Pancreas (tissue), 10 donors: ENCODE measurements around the gene TMEM245. TPM values are rescaled to one million over a fixed set of nuclear protein-coding genes. Genes with fewer than 3 reads are reported as not detected.
A peak's percentile ranks its signal among the peaks of the same experiment; 100 is the strongest.

Experiments
- ATAC-seq, 4 donors: fragments of 200-7000 bp; cut with Tn5 transposase; one replicate each; pipeline versions ENCODE4 v1.8.0 to v1.9.1; 2020; ENCODE audit warnings: mild to moderate bottlenecking in 4 of 4, moderate library complexity in 4 of 4
- DNase-seq, 6 donors: peaks; one replicate each; pipeline ENCODE4 v3.0.0-alpha.2; 2020
- FAIRE-seq: peaks from 2 replicates; lab custom pipeline; 2012; peaks lifted over from hg19 to GRCh38; lab: Jason Lieb, UNC
- H3K27ac ChIP-seq, 4 donors: fragments of 200-600 bp; sonication (generic); 1 replicate in 3 of 4; 2 replicates in 1 of 4; pipeline versions ENCODE4 v1.5.0 to v1.8.0; 2020
- H3K27me3 ChIP-seq, 4 donors: fragments of 200-600 bp; one replicate each; pipeline ENCODE4 v1.8.0; 2021
- H3K36me3 ChIP-seq, 3 donors: fragments of 200-600 bp; sonication (generic) in 1 of 3; one replicate each; pipeline versions ENCODE4 v1.5.0 to v1.8.0; 2020 to 2021
- H3K4me1 ChIP-seq, 3 donors: fragments of 200-600 bp; one replicate each; pipeline ENCODE4 v1.8.0; 2021
- H3K4me3 ChIP-seq, 4 donors: fragments of 200-600 bp; sonication (generic) in 2 of 4; one replicate each; pipeline versions ENCODE4 v1.5.0 to v1.8.0; 2020 to 2021
- H3K9me3 ChIP-seq, 4 donors: fragments of 200-600 bp; one replicate each; pipeline ENCODE4 v1.8.0; 2021
- WGBS, 2 donors: extraction: QIAGEN DNeasy Blood & Tissue Kit; methylation state at CpG; one replicate each; pipeline ENCODE4 v1.1.7; 2013; 5-methylcytosine and 5-hydroxymethylcytosine counted together
- intact Hi-C, 3 donors: fragments of 100-400 bp; cut with DNase I; formaldehyde crosslinking; loops; one replicate each; pipeline versions ENCODE4 v1.11.1 to v1.14.2; 2022
- polyA plus RNA-seq, 2 donors: library from polyadenylated mRNA; stranded (reverse); fragments of 200-250 nt; gene quantifications; one replicate each; pipeline ENCODE4 v1.2.3, GENCODE V29; 2013
- total RNA-seq, 6 donors: library from RNA; stranded (reverse); fragmentation: NEBNext Ultra II Directional in 4 of 6; extraction: Animal tissue kit (Norgen Biotek cat#: 25700) in 4 of 6; gene quantifications; one replicate each; pipeline versions ENCODE4 v1.2.1 to v1.2.4, GENCODE V29; 2021 to 2023
- TF ChIP-seq, protein P1 (sequence below), 4 donors: fragments of 200-600 bp; sonication (generic) in 3 of 4; IDR thresholded peaks; one replicate each; pipeline versions ENCODE4 v1.5.0 to v1.8.0; 2021; ENCODE audit warnings: antibody characterized with exemption in 4 of 4
- donor health status: healthy with polysubstance abuse.
- donor health status: DM: no; HTN: no; CAD: no; lungs with moderate emphysema.
- donor health status: DM: no; HTN: no; CAD: no.
- donor health status: control.
- donor health status: control.
- donor health status: Bipolar disorder and iron deficiency.
- donor health status: DM: yes; HTN: yes; CAD: no.
- donor health status: DM: no; HTN: no; CAD: no.
- donor health status: DM: no; HTN: no; CAD: no.
- donor health status: DM: yes; HTN: yes; CAD: no.

TMEM245 gene
- total and polyA plus RNA-seq, 8 donors: 4.9 to 34.1 (median 22.4) TPM

DNA sequence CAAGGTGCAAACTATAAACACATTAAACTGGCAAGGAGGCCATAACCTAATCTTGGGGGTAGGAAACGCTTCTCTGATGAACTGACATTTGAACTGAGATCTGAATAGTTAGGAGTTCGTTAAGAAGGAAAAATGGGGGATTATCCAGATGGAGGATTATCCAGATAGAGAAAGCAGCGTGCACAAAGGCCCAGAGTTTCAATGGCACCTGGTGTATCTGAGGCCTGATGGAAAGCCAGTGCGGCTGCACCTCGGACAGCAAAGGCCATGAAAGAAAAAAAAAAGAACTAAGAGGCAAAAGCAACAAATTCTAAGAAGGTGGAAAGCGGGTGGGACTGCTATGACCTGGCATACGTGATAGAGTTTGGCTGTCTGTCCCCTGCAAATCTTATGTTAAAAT, 93.4 kb downstream of the TMEM245 start:
- DNase-seq (no peak), ATAC-seq (no peak), FAIRE-seq (no peak)
- WGBS, 2 donors: 93 to 96% methylated on average over 7 of the region's 7 CpGs
- Histone ChIP-seq H3K36me3 (peaks cover 0 to 5% (median 0%) of the 10 kb centered on the region in 3 donors), H3K27me3 (no peaks in the 10 kb centered on the region), H3K27ac (no peak overlapping the region), H3K4me1 (peaks cover 9 to 12% (median 10%) of the 10 kb centered on the region in 3 donors), H3K9me3 (no peaks in the 10 kb centered on the region), H3K4me3 (no peak overlapping the region)
- TF ChIP-seq, protein P1, sequence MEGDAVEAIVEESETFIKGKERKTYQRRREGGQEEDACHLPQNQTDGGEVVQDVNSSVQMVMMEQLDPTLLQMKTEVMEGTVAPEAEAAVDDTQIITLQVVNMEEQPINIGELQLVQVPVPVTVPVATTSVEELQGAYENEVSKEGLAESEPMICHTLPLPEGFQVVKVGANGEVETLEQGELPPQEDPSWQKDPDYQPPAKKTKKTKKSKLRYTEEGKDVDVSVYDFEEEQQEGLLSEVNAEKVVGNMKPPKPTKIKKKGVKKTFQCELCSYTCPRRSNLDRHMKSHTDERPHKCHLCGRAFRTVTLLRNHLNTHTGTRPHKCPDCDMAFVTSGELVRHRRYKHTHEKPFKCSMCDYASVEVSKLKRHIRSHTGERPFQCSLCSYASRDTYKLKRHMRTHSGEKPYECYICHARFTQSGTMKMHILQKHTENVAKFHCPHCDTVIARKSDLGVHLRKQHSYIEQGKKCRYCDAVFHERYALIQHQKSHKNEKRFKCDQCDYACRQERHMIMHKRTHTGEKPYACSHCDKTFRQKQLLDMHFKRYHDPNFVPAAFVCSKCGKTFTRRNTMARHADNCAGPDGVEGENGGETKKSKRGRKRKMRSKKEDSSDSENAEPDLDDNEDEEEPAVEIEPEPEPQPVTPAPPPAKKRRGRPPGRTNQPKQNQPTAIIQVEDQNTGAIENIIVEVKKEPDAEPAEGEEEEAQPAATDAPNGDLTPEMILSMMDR (IDR thresholded peaks at IDR 0.05): no peak
- intact Hi-C loops: no loop called here

DNA sequence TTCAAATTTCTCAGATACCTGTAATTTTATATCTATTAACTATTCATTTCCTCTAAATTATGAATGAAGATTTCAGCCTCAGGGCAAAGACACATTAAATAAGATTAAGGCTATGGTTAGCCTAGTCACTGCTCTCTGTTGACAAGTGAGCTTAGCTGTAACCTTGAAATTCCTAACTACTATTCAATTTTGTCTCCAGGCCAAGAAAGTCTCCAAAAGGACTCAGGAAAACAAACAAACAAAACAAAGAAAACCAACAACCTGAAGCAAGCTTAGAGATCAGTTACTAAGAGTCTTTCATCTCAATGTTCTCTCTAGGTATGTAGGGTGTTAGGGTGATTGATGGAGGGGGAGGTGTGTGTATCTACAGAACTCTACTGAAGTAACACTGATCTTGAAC, 96.9 kb downstream of the TMEM245 start:
- Histone ChIP-seq H3K9me3 (no peaks in the 10 kb centered on the region), H3K27me3 (no peaks in the 10 kb centered on the region), H3K27ac (no peak overlapping the region), H3K4me3 (no peak overlapping the region), H3K36me3 (no peaks in the 10 kb centered on the region), H3K4me1 (peaks cover 10 to 13% (median 12%) of the 10 kb centered on the region in 3 donors)
- peak in 3 of 4 donors; percentile 40 to 71 (median 63) for ATAC-seq
- TF ChIP-seq, protein P1 (IDR thresholded peaks at IDR 0.05): no peak
- FAIRE-seq: no peak
- intact Hi-C loops: no loop called here
- no peak for DNase-seq

DNA sequence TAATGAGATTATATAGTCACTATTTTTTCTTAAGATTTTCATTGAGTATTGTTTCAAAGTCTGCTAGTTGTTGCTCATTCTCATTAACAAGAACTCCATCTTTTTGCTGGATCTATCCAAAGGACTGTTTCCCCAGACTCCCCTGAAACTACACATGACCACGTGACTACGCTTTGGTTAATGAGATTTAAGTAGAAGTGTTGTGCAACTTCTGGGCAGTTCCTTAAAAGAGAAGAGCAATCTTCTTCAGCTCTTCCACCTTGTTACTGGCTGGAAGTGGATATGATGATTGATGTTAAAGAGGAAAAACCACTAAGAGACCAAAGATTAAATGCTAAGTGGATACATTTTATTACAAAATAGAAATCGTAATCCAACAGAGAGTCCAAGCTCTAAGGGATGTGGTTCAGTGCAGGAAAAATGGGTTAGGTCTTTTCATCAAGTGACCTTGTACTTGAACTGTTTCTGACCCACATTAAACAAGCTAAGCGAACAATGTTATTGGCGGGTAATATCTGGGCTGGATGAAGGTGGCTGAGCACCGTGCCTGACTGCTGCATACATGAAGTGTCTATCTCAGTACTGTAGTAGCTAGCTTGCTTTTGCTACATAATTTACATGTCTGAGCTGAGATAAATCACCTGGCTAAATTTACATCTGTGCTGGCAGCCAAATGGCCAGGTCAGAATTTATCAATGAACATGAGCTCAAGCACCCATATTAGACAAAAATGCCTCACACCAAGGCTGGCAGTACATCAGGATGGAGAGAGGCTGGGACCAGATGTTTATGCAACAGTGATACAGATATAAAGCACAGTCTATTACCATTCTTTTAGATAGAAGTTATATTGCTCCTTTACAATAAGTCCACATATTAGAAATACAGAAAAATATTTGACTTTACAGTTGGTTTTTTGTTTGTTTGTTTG, 98.9 kb downstream of the TMEM245 start:
- Histone ChIP-seq H3K4me3 (no peak overlapping the region), H3K4me1 (peaks cover 17 to 22% (median 19%) of the 10 kb centered on the region in 3 donors), H3K36me3 (no peaks in the 10 kb centered on the region), H3K27ac (no peak overlapping the region), H3K27me3 (no peaks in the 10 kb centered on the region), H3K9me3 (no peaks in the 10 kb centered on the region)
- intact Hi-C loops: no loop called here
- WGBS, 2 donors: 76 to 78% methylated on average over 6 of the region's 6 CpGs
- no peak for ATAC-seq
- FAIRE-seq: no peak
- TF ChIP-seq, protein P1 (IDR thresholded peaks at IDR 0.05): no peak
- DNase-seq: no peak

DNA sequence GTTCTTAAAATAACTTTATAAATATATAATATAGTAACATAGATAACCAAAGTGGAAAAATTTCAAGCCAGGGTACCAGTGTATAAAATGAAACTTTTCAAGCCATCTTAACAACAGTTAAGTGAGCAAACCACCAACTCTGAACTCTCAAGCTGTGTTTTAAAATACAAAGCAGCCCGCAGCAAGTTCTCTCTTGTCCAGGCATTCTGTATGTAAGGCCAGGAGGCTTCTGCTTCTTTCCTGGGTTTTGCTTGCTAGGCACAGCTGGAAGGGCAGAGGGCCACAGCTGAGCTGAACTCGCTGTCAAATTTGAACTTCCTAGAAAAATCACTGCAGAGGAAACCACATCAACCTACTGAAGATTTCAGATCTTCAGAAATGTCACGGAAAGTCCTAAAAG, 99.6 kb downstream of the TMEM245 start:
- no peaks in the 10 kb centered on the region for H3K27me3 ChIP-seq
- ATAC-seq (no peak), FAIRE-seq (no peak), DNase-seq (no peak)
- H3K36me3 ChIP-seq: no peaks in the 10 kb centered on the region
- H3K27ac ChIP-seq: no peak overlapping the region
- H3K4me3 ChIP-seq: no peak overlapping the region
- no peaks in the 10 kb centered on the region for H3K9me3 ChIP-seq
- 94 to 95% methylated on average over 3 of the region's 3 CpGs for WGBS, 2 donors
- TF ChIP-seq, protein P1 (IDR thresholded peaks at IDR 0.05): no peak
- intact Hi-C loops: no loop called here
- H3K4me1 ChIP-seq: peaks cover 17 to 22% (median 19%) of the 10 kb centered on the region in 3 donors

DNA sequence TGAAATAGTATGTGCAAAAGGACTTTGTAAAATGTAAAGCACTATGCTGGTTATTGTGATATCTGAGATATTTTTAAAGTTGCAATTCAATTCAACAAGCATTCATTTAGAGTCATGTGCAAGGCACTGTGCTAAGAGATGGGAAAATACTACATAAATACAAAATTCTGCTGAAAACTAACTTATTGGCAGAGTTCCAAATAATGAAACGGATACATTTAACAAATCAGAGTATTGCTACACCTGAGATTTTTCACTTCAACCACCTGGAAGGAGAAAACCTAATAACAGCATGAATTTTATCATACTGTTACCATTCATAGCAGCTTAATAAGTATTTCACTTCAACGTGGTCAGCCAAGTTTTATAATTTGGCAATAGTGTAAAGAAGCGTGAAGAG, 100.3 kb downstream of the TMEM245 start:
- DNase-seq: no peak
- no peak overlapping the region for H3K27ac ChIP-seq
- ATAC-seq: no peak
- TF ChIP-seq, protein P1 (IDR thresholded peaks at IDR 0.05): no peak
- intact Hi-C loops: no loop called here
- no peaks in the 10 kb centered on the region for H3K27me3 ChIP-seq
- no peak for FAIRE-seq
- 76 to 77% methylated on average over 3 of the region's 3 CpGs for WGBS, 2 donors
- H3K36me3 ChIP-seq: no peaks in the 10 kb centered on the region
- no peak overlapping the region for H3K4me3 ChIP-seq
- H3K4me1 ChIP-seq: peaks cover 17 to 22% (median 19%) of the 10 kb centered on the region in 3 donors
- no peaks in the 10 kb centered on the region for H3K9me3 ChIP-seq
